Upper lobe of right lung (tissue), 1 donor: Measurements from ENCODE around the gene ME3. TPM values are rescaled to one million over a fixed set of nuclear protein-coding genes. Genes with fewer than 3 reads are reported as not detected.

Experiments
- ATAC-seq: fragments of 200-7000 bp; cut with Tn5 transposase; one replicate; pipeline ENCODE4 v1.9.1; 2020; ENCODE audit warnings: mild to moderate bottlenecking, moderate library complexity
- DNase-seq: peaks from one replicate; pipeline ENCODE4 v3.0.0-alpha.2; 2020
- H3K27ac ChIP-seq: fragments of 200-600 bp; one replicate; pipeline ENCODE4 v1.8.0; 2022
- H3K27me3 ChIP-seq: fragments of 200-600 bp; one replicate; pipeline ENCODE4 v1.8.0; 2022; ENCODE audit warnings: mild to moderate bottlenecking
- H3K36me3 ChIP-seq: fragments of 200-600 bp; one replicate; pipeline ENCODE4 v1.8.0; 2022
- H3K4me1 ChIP-seq: fragments of 200-600 bp; one replicate; pipeline ENCODE4 v1.8.0; 2022
- H3K4me3 ChIP-seq: fragments of 200-600 bp; one replicate; pipeline ENCODE4 v1.8.0; 2022; ENCODE audit warnings: mild to moderate bottlenecking
- H3K9me3 ChIP-seq: fragments of 200-600 bp; one replicate; pipeline ENCODE4 v1.8.0; 2022
- intact Hi-C: fragments of 100-400 bp; cut with DNase I; formaldehyde crosslinking; loops from one replicate; pipeline ENCODE4 v1.11.0; 2022
- total RNA-seq: library from RNA; stranded (reverse); fragmentation: NEBNext Ultra II Directional; extraction: Animal tissue kit (Norgen Biotek cat#: 25700); gene quantifications from one replicate; pipeline ENCODE4 v1.2.1, GENCODE V29; 2021
- TF ChIP-seq, protein P1 (sequence below): fragments of 200-600 bp; IDR thresholded peaks from one replicate; pipeline ENCODE4 v1.8.0; 2022; ENCODE audit warnings: antibody characterized with exemption
- donor health status: DM: no; HTN: yes; CAD: no; lungs with severe emphysema.

ME3 gene
- total RNA-seq, 1 donor from 2014 or later, result 24.7 TPM

DNA sequence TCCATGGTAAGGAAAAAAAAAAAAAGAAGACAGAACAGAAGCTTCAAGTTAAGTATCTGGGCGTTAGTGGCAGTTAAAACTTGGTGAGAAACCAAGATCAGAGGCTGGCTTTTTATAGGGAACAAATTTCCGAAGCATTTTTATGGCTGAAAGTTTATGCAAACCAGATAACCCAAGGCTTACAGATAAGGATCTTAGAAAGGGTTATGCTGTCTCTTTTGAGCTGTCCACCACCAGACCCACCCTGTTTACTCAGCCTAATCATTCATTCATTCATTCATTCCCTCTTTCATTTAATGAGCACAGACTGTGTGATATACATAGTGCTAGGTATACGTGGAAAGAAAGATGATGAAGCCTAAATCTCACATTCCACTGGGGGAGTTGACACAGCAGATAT is 89.5 kb downstream of the ME3 start:
- intact Hi-C loops, result no loop called here
- TF ChIP-seq, protein P1, sequence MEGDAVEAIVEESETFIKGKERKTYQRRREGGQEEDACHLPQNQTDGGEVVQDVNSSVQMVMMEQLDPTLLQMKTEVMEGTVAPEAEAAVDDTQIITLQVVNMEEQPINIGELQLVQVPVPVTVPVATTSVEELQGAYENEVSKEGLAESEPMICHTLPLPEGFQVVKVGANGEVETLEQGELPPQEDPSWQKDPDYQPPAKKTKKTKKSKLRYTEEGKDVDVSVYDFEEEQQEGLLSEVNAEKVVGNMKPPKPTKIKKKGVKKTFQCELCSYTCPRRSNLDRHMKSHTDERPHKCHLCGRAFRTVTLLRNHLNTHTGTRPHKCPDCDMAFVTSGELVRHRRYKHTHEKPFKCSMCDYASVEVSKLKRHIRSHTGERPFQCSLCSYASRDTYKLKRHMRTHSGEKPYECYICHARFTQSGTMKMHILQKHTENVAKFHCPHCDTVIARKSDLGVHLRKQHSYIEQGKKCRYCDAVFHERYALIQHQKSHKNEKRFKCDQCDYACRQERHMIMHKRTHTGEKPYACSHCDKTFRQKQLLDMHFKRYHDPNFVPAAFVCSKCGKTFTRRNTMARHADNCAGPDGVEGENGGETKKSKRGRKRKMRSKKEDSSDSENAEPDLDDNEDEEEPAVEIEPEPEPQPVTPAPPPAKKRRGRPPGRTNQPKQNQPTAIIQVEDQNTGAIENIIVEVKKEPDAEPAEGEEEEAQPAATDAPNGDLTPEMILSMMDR, result no peak

DNA sequence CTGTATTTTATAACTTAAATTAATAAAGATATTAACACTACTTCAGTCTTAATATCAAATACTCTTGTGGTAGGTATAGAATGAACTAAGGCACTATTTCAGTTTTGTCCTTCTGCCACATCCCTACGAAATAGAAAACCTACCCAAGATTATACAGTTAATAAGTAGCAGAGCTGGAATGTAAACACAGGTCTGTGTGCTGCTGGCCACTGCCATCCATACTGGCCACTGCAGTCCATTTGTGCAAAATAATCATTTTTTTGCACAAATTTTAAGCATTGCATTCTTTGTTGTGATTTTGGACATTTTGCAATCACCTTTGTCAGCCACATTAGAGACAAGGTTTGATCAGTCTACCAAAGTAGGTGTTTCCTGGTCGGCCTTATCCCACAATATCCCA is 91.9 kb downstream of the ME3 start:
- Histone ChIP-seq H3K27me3 (no peaks in the 10 kb centered on the region), H3K36me3 (no peaks in the 10 kb centered on the region), H3K4me3 (no peak overlapping the region), H3K27ac (no peak overlapping the region), H3K9me3 (no peaks in the 10 kb centered on the region), H3K4me1 (peaks cover 3% of the 10 kb centered on the region)
- TF ChIP-seq, protein P1, result no peak
- intact Hi-C loops, result no loop called here
- ATAC-seq (no peak), DNase-seq (no peak)

More for the DNA sequence above, 89.5 kb downstream of the ME3 start:
- peaks cover 3% of the 10 kb centered on the region for H3K4me1 ChIP-seq
- H3K9me3 ChIP-seq, result no peaks in the 10 kb centered on the region
- no peak overlapping the region for H3K4me3 ChIP-seq
- H3K27ac ChIP-seq, result no peak overlapping the region
- H3K36me3 ChIP-seq, result no peaks in the 10 kb centered on the region
- DNase-seq (no peak), ATAC-seq (no peak)
- no peaks in the 10 kb centered on the region for H3K27me3 ChIP-seq

DNA sequence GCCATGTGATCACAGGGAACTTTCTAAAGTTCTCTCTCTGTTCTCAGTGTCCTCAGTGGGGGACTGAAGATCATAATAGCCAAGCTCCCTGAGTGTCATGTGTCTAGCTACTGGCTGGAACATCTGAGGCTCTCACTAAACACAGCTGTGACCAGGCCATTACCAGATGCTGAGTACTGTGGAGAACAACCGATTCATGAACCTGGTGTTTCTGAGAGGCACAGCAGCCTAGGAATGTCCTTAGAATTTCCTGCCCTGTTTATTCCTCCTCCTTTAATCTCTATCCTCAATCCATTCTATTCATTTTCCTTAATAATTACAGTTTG is 93.0 kb downstream of the ME3 start:
- Histone ChIP-seq H3K36me3 (no peaks in the 10 kb centered on the region), H3K4me3 (no peak overlapping the region), H3K9me3 (no peaks in the 10 kb centered on the region), H3K27ac (no peak overlapping the region), H3K4me1 (peaks cover 3% of the 10 kb centered on the region), H3K27me3 (no peaks in the 10 kb centered on the region)
- DNase-seq, result no peak
- intact Hi-C loops, result no loop called here
- no peak for ATAC-seq
- TF ChIP-seq, protein P1, result no peak

DNA sequence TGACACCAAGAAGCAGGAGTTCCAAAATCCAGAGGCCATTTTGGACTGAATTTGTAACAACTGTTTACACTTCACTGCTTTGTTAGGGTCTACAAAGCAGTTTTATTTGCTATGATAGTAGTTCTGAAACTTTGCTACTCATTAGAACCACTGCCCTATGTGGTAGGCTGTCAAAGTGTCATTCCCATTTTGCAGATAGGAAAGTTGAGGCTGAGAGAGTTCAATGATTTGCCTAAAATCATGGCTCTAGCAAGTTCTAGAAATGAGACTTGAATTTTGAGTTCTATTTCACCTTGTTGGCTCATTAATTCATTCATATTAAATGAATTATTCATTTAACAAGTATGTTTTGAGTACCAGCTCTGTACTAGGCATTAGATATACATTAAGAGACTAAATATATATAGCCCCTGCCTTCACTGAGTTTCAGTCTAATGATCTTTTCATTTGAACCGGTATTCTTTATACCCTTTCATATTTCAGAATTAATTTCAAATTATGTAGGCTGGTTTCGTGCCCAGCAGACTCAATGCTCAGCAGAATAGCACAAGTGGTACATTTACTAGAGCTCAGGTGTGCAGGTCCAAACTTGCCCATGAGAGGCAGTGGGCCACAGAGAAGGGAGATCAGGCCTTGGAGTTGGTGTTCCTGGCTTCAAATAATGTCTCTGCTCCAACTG is 93.5 kb downstream of the ME3 start:
- no peaks in the 10 kb centered on the region for H3K27me3 ChIP-seq
- intact Hi-C loops, result no loop called here
- peaks cover 3% of the 10 kb centered on the region for H3K4me1 ChIP-seq
- peak overlapping the region; percentile 26 for H3K27ac ChIP-seq
- no peak overlapping the region for H3K4me3 ChIP-seq
- ATAC-seq, result no peak
- H3K36me3 ChIP-seq, result no peaks in the 10 kb centered on the region
- TF ChIP-seq, protein P1, result no peak
- H3K9me3 ChIP-seq, result no peaks in the 10 kb centered on the region
- DNase-seq, result no peak

DNA sequence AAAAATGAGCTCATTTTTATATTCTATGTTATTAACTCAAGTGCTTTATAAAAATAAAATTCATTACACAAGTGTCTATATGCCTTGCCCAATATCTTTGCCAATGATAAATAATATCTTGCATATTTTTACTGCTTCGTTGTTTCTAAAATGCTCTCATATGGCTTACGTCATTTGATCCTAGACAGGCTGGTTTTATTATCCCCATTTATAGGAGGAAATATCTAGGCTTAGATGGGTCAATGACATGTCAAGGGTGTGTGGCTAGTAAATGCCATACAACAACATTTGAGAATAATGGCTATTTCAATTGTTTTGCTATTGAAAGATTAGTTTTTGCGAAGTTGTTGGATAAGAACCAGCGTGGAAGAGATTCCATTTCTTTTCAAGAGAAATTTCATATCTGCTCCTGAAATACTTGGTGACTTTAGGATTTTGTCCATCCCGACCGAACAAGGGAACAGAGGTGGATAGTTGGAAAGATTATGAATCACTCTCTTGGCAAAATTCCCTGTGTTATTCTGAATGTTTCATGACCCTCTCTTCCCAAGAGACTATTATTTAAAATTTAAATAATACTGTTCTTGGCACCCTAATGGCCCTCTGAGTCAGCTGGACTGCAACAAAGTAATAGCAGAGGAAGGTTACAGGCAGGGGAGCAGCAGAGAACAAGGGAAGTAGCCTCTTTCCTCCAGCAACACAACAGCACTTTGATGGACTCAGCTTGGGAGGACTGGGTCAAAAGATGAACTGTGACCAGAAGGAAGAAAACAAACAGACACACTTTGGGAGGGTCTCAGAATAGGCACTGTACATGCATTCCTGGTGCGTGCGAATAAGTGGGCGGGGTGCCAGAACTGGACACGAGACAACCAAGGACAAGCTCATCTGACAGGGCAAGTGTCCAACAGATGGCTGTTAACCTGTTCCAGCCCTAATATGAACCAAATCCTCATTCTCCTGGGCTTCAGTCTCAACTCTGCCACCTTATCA is 94.5 kb downstream of the ME3 start:
- no peak overlapping the region for H3K4me3 ChIP-seq
- DNase-seq (no peak), ATAC-seq (peak; percentile 49)
- TF ChIP-seq, protein P1, result no peak
- intact Hi-C loops, result no loop called here
- no peaks in the 10 kb centered on the region for H3K27me3 ChIP-seq
- peaks cover 3% of the 10 kb centered on the region for H3K4me1 ChIP-seq
- H3K9me3 ChIP-seq, result no peaks in the 10 kb centered on the region
- H3K36me3 ChIP-seq, result no peaks in the 10 kb centered on the region
- H3K27ac ChIP-seq, result peak overlapping the region; percentile 26
